SK-N-MC (cell line): ENCODE measurements around the gene DYTN.

Experiments used
- EZH2 ChIP-seq: fragments of 200-600 bp; sonication (generic); IDR thresholded peaks from one replicate; pipeline ENCODE4 v1.6.1; 2017; ENCODE audit warnings: antibody characterized with exemption
- POLR2AphosphoS5 ChIP-seq: IDR thresholded peaks from 2 replicates; pipeline ENCODE4 v1.6.1; 2012; ENCODE audit warnings: mild to moderate bottlenecking, low read depth, low read length, borderline replicate concordance

DNA sequence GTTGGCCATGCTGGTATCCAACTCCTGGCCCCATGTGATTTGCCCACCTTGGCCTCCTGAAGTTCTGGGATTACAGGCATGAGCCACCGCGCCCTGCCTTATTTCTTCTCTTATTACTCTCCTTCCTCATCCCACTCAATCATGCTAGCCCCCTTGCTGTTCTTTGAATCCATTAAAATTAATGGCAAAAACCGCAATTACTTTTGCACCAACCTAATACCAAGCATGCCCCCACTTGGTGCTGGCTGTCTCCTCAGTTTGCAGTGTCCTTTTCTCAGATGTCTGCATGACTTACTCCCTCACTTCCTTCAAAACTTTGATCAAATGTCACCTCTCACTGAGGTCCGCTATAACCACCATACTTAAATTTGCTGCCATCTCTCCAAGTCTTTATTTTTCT lies 34.6 kb downstream of the DYTN start:
- no peak for TF ChIP-seq POLR2AphosphoS5
- no peak for TF ChIP-seq EZH2
